ENCODE results near the gene SKI.
A peak's percentile ranks its signal among the peaks of the same experiment; 100 is the strongest.

Gene SKI

DNA sequence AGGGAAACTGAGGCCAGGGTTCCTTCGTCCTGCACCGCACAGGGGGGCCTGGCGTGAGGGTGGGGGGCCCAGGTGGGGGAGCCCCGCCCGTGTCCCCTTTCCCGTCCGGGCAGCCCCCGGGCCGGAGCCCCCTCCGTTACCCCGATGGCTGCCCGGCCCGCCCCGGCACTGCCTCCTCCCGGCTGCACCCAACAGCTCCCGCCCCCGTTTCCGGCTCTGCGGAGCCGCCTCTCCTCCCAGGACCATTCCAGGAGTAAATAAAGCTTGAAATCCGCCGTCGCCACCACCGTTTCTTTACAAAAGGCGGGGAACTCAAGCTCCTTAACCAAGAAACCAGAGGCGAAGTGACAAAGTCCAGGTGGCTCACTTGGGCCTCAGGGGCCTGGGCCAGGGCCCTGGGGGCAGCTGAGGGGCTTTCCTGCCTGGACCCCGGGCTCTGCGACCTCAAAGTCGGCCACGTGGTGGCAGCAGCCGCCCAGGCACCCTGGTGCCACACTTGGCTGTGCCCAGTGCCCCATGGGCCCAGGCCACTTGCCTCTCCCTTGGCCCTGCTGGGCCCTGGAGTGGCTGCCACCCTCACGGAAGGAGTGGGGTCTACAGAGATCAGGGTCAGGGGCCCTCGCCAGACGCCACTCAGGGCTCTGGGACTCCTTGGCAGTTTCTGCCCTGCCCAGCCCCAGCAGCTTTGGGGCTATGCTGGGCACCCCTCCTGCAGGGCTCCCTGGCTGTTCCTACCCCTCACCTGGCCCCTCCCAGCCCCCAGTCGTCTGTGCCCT is 33.0 kb upstream of the SKI start:
- peak; percentile 85 for DNase-seq

DNA sequence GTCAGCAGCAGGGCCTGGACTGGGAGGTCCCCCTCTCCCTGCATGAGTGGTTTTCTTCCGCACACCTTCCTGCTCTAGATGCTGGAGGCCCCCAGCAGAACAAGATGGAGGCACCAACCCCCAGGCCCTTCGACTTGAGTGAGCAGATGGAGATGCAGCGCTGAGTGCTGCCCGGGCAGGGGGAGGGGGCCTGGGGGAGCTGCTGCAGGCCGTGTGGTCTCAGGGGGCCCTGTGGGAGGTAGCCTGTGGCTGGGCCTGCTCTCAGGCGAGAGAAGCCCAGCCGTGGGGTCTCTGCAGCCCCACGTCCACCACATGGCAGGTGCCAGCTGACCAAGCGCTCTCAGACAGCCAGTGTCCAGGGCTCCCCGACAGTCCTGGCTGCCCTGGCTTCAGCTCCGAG is 32.3 kb upstream of the SKI start:
- DNase-seq: no peak

DNA sequence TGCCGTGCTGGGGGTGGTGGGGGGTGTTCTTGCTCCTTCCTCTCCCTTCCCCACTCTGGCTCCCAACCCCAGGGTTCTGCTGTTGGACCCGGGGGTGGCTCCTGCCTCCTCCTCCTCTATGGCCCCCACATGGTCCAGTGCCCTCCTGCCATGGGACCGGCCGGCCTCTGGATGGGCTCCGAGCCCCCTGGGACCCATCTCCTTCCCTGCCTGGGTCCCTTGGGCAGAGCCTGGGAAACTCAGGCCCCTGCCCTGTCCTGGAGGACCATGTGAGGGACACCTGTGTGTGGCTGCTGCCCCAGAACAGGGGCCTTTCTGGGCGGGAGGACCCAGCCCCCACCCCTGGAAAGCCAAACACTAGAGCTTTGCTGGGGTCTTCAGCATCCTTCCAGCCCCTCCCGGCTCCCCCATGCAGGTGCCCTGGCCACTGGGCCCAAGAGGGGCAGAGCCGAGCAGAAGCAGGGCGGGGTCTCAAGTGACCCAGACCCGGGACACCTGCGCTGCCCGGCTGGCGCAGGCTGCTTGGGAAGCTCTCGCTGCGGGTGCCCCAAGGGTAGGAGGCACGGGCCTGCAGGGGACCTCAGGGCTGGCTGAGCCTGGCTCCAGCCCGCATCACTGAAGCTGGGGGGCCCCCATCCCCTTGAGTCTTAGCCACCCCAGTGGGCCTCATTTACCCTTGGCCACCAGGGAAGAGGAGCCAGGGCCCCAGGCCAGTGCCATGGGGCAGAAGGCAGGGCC is 31.0 kb upstream of the SKI start:
- DNase-seq: no peak

DNA sequence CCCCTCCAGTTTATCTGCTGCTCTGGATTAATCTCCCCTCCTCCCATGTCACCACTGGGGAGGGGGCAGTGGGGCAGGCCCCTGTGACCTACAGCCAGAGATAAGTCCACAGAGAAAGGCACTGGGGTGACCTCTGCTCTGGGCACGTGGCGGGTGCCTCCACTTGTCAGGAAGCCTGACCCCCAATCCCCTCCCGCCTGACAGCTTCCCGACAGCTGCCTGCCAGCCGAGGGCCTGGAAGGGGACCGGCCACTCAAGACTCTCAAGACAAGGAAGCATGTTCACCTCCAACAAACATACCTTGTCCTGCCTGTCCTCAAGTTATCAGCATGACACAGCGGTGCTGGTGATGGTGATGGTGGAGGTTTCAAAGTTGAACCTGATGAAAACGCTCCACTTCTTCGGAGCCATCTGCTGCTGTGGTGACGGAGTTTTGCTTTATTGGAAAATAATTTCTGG is 30.4 kb upstream of the SKI start:
- no peak for DNase-seq

DNA sequence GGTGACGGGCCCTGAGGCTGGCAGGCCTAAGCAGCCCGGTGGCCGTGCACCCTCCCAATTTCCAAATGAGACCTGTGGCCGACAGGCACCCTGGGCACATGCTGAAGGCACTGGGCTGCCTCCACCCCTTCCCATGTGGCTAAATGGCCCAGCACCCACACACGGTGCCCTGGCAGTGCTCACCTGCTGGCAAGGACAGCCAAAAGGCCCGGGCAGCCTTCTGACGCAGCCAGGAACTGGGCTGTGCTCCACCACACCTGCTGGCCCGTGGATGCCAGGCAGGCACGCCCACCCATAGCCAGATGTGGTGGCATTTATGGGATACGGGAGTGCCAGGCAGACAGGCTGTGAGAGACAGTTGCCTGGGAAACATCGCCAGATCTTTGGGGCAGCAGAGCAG is 29.5 kb upstream of the SKI start:
- DNase-seq: no peak

DNA sequence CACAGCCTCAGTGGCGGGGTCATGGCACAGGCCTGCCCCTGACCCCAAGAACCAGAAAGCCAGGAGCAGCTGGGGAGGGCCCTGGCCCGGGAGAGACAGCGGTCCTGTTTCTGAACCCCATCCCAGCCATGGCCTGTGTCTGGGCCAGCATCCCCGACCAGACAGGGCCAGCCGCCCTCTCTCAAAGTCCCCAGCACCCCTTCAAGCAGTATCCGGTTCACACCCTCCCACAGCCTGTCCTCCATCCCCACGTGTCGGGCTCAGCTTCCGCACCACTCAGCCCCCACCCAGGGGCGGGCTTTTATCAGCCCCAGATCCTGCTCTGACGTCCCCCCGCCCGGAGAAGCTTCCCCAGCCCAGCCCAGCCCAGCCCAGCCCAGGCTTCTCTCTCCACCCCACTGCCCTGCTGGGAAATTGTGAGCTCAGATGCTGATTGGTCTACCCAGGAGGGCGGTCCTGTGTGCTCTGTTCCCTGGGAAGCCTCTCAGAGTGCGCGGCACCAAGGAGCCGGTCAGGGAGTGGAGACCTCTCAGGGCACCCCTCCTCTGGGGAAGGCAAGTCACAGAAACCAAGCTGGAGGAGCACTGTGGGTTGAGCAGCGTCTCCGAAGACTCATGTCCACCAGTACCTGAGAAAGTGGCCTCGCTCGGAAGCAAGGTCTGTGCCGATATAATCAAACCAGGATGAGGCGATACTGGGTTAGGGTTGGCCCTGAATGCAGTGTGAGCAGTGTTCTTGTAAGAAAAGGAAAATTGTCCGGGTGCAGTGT is 28.9 kb upstream of the SKI start:
- DNase-seq: peak; percentile 75

DNA sequence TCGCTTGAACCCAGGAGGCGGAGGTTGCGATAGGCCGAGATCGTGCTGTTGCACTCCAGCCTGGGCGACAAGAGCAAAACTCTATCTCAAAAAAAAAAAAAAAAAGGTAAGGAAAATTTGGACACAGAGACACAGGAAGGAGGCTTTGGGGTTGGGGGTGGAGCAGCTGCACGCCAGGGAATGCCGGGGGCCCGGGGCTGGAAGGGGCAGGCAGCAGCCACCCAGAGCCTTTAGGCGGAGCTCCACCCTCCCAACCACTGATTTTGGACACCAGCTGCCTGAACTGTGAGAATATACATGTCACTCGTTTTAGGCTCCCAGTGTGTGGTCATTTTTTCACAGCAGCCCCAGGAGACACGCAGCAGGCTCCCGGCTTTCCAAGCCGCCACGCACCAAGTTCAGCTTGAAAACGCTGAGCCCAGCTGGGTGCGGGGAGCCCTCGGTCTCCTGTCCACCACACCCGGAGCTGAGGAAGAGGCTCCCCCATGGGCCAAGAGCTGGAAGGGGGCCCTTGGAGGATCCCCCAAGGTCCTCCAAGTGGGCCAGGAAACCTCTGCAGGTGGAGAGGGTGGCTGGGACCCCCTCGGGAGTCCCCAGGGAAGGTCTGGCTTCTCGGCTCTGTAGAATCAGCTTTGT is 27.7 kb upstream of the SKI start:
- no peak for DNase-seq

DNA sequence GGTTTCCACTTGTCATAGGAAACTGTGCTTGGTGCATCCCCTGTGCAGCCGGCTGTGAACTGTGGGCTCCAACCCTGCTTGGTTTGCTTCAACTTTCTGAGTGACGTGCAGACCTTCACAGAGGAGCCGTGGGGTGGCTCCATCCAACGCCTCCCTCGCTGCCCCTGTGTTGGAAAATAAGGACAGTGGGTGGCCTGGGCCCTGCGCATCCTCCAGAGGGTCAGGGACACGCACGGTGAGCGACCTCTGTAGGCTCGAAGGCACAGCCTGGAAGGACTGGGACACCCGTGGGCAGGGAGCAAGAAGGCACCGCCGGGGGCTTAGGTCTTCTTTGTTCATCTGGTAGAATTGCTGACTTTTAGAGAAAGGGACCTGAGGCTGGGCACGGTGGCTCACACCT is 27.1 kb upstream of the SKI start:
- no peak for DNase-seq

DNA sequence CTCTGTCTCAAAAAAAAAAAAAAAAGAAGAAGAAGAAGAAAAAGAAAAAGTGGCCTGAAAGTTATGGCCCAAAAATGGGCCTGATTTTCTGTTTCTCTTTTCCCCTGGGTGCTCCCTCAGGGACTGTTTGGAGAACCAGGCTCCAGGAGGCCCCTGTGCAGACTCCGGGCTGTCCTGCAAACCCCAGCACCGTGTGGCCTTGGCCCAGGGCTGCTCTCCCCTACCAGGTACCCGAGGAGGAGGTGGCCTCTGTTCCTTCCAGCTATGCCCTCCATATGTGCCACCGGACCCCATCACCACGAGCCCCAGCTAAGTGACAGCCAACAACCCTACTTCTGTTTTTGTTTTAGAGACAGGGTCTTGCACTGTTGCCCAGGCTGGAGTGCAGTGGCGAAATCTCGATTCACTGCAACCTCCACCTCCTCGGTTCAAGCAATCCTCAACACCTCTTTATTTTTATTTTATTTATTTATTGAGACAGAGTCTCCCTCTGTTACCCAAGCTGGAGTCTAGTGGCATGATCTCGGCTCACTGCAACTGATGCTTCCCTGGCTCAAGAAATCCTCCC is 26.0 kb upstream of the SKI start:
- no peak for DNase-seq

DNA sequence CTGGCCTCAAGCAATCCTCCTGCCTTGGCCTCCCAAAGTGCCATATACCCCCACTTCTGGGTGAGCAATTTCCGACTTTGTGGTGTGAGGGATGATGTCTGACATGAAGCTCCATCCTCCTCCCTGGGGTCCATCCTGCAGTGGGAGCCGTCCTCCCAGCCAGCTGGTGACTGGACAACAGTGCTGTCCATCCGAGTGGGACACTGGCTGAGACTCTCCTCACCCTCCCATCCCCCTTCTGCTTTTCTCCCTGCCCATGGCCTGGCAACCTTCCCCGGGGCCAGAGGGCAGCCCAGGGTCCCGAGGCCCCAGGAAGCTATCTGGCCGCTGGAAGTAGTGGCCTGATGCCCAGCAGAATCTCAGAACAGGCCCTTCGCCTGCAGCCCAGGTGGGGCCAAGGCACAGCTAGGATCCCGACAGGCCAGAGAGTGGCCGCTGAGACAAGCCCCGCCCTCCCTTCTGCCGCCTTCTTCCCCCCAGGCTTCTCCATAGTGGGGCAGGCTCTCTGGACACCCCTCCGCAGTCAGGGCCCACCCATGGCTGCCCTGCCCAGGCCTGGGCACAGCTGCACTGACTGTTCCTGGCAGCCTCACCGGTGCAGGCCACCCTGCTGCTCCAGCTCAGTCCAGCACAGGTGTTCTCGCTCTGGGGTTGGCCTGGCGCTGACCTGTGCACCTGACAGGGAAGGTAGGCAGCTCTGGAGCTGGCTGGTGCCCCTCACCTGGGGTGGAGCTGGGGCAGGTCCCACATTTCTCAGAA is 25.1 kb upstream of the SKI start:
- no peak for DNase-seq

DNA sequence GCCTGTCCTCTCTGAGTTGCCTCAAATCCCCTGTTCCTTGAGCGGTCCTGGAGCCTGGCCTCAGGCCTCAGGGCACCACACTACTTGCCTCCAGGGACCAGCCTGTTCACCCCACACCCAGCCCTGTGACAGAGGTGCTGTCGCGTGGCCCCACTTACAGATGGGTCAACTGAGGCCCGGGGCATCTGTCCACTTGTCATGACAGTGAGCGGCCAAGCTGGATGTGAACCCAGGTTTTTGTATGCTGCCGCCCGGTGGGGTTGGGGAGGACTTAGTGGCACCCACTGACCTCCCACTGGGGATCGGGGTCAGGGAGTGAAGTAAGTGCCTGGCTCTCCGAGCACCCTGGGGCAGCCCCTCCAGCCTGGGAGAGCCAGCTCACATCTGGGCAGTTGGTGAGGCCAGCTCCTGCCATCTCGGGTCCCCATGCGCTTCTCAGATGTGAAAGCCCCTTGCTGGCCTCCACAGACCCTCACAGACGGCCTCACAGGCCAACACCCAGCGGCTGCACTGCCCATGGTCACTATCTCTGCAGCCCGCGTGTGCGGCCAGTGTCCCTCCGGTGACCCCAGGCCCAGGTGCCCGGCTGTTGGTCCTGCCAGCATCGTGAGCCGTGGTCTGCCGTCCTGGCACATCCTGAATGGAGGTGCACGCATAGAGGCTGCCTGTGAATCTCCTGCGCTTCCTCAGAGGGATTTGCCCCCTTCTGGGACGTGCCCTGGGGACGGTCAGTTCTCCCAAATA is 24.3 kb upstream of the SKI start:
- DNase-seq: no peak

DNA sequence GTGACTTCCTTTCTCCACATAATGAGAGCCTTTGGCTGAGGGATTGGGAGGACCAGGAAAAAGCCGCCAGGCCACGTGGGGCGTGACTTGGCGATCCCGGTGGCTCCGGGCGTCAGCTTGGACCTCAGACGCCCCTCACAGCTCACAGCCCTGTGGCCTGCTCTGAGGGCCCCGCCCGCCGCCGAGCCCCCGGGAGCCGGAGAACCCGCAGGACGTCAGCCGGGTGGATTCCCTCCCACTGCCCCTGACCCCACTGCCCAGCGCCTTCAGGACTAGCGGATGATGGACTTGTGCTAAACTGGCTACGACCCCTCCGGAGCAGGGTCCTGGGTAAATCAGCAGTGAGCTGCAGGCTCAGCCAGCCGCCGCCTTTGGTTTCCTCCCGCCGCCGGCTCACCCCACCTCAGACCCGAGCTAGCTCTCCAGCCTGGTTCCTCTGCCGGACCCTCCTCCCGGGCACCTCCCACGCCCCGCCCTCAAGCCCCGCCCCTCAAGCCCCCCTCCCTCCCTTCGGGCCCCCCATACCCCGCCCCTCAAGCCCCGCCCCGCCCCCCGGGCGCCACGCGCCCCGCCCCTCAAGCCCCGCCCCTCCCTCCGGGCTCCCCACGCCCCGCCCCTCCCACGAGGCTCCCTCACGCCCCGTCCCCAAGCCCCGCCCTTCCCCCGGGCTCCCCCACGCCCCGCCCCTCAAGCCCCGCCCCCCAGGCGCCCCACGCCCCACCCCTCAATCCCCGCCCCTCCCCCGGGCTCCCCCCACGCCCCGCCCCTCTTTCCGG is 23.5 kb upstream of the SKI start:
- peak; percentile 28 for DNase-seq

DNA sequence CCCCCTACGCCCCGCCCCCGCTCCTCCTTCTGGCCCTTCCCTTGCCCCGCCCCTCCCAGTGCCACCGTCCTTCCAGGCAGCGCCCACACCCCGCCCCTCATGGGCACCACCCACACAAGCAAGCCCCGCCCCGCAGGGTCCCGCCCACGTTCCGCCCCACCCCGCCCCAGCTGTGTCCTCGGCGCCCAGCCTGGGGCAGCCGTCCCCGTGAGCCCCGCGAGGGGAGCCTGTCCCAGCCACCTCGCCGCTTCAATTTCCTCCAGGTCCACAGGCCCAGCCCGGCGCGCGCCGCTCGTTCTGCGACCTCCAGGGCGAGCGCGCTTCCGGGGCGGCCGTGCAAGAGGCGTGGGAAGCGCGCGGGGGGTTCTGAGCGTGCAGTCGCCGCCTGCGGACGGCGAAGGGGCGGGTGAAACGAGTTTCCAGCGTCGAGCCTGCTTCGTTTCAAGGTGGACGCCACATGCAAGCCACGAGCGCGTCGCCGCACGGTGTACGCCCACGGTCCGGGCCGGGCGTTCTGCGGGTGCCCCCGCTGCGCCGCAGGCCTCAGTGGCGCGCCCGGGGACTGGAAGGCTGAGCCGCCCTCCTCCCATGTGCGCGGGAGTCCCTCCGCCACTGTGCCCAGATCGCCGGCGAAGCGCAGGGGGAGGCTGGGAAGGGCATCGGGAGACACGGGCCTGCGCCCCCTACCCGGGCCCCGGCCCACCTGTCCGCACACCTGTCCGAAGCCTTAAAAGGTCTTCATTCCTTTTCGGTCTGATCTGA is 22.7 kb upstream of the SKI start:
- peak; percentile 55 for DNase-seq

DNA sequence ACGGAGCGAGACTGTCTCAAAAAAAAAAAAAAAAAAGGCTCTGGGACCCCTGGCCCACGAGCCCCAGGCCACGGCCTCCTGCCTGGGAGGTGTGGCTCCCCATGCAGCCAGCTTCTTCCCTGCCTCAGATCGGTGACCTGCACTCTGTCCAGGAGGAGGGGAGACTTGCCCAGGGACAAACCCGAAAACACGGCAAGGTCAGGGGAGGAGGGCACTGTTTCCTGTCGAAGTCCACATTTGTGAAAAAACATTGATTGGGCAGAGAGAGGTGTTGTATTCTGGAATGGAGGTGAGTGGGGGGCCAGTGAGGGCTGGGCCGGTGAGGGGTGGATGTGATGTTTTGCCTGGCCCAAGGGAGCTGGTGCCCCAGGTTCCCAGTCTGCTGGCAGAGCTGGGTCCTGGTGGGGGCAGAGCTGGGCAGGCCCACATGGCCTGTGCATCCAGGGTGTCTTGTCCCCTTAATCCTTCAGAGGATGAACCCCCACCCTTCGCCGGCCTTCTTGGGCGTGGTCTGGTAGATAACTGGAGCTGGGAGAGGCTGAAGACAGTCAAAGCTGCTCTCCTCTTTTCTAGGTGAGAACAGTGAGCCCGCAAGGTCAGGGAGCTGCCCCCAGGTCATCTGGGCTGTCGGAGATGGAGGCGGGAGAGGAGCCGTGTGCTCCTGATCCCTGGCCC is 21.2 kb upstream of the SKI start:
- no peak for DNase-seq

DNA sequence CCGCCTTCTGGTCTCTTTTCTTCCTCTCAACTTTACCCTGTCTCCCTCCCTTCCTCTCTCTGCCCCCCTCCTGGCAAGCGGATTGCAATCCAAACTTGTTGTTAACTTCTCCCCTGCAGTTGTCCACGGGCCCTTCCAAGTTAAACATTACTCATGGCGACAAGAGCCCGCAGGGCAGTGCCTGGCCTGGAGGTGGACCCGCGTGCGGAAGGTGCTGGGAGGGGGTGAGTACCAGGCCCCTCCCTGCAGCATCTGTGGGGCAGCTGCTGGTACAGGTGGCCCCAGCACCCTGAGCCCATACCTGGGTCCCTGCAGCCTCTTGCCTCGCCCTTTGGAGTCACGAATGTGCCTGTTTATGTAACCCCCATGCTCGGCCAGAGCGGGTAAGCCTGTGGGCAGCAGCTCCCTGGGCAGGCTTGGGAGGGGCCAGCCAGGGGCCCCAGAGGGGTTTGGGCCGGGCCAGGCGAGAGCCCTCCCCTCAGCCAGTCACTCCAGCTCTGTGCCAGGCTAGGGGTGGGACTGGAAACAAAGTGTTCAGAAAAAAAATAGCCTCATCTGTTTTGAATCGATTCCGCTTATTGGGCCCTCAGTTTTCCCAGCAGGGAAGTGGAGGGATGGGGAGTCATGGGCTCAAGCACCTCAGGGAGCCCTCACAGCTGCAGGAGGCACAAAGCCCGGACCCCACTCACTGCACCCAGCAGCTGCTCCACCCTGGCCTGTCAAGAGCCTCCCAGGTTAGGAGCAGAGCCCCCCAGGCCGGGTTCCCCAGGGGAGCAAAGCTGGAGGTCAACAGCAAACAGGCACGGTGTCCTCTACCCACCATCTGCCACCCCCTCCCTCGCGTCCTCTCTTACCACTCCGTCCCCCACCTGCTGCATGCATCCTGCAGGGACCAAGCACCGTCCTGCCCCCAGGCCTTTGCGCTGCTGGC is 19.5 kb upstream of the SKI start:
- DNase-seq: peak; percentile 69

DNA sequence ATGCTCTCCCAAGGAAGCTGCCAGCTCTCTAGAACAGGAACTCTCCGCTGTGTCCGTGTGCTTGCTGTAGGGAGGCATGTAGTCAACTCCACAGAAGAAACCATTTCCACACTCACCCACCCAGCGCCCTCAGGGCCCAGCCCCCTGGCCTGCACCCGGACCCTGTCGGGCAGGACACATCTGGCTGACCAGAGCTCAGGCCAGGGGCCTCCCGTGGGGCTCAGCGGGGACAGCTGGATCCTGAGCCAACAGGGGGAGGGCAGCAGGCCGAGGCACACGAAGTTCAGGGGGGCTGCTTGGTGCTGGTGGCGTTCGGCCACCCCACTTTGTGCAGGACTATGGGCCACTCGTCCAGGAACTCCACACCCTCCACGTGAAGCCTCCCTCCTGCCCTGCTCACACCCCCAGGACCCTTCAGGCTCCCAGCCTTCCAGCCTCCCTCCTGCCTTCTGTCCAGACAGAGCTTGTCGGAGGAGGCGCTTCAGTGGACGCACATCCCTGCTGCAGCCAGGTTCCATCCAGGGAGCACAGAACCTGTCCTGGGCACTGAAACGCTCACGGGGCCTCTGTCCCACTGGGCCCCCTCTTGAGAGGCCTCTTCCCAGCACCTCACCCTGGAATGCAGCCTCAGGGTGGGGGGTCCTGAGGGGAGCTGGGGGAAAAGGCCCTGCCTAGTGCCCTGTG is 18.6 kb upstream of the SKI start:
- DNase-seq: no peak

DNA sequence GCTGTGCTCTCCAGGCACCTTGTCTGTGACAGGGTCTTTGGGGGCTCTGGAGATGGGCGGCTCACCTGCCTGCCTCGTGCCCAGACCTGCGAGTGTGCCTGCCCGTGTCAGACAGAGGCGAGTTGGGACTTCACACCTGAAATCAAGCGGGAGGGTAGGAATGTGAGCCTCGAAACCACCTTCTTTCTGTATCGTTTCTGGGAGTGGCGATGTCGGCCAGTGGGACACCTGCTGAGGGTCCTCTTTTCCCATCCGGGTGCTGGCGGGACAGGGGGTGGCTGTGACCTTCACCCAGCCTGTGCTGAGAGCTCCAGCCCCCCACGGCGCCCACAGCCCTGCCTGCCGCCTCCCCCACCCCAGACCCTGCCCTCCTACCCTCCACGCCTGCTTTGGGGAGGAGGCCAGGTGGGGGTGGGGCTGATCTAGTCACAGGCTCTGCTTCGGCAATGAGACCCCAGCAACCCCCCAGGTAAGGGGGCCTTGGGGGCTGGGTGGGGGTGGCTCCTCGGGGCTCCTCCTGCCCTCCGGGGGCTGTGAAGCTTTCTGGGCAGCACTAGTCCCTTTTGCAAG is 17.9 kb upstream of the SKI start:
- DNase-seq: no peak
